IMR-90 (cell line): ENCODE measurements around the gene IGF2BP1. TPM values are rescaled to one million over a fixed set of nuclear protein-coding genes. Genes with fewer than 3 reads are reported as not detected.
A peak's percentile ranks its signal among the peaks of the same experiment; 100 is the strongest.

Experiments used
- ATAC-seq: fragments of 200-7000 bp; cut with Tn5 transposase; 2 replicates; pipeline ENCODE4 v1.9.1; 2020; ENCODE audit warnings: low read depth, mild to moderate bottlenecking, moderate library complexity
- BruUV-seq: library from RNA; stranded (reverse); fragments of 400-500 nt; replicated peaks from 2 replicates; lab custom pipeline; 2021; lab: Mats Ljungman, UMichigan
- CTCF ChIA-PET: fragments of 300-600 bp; formaldehyde crosslinking; extraction: SDS; loops from one replicate; lab custom pipeline; 2021; ENCODE audit warnings: antibody characterized with exemption; lab: Yijun Ruan, JAX
- POLR2A ChIA-PET: fragments of 300-600 bp; sonication (Branson Sonifier 250); formaldehyde crosslinking; loops from one replicate; lab custom pipeline; 2022; ENCODE audit warnings: antibody characterized with exemption; ENCODE audit not compliant: unreplicated experiment; lab: Charles Lee
- DNase-seq: peaks from one replicate; pipeline ENCODE4 v3.0.0; 2013
- H2AFZ ChIP-seq: replicated peaks from 2 replicates; pipeline ENCODE3; 2013; ENCODE audit warnings: low read length, mild to moderate bottlenecking; ENCODE audit not compliant: poor library complexity
- H2AK5ac ChIP-seq: 2 replicates; pipeline ENCODE4 v1.6.1; 2013; ENCODE audit warnings: low read depth, low read length, inconsistent platforms
- H2AK9ac ChIP-seq: replicated peaks from 2 replicates; pipeline ENCODE3; 2013; ENCODE audit warnings: mild to moderate bottlenecking, low read depth, low read length, moderate library complexity; ENCODE audit not compliant: poor library complexity
- H2BK120ac ChIP-seq: 2 replicates; pipeline ENCODE4 v1.6.1; 2013; ENCODE audit warnings: low read depth, low read length, inconsistent platforms
- H2BK15ac ChIP-seq: 3 replicates; pipeline ENCODE4 v1.6.1; 2013; ENCODE audit warnings: low read depth, low read length, inconsistent platforms
- H2BK20ac ChIP-seq: 2 replicates; pipeline ENCODE4 v1.6.1; 2013; ENCODE audit warnings: low read depth, mild to moderate bottlenecking, inconsistent platforms, low read length, moderate library complexity
- H2BK5ac ChIP-seq: 2 replicates; pipeline ENCODE4 v1.6.1; 2013; ENCODE audit warnings: mild to moderate bottlenecking, low read depth, low read length, inconsistent platforms; ENCODE audit not compliant: poor library complexity, severe bottlenecking
- H3K14ac ChIP-seq: replicated peaks from 2 replicates; pipeline ENCODE4 v1.6.1; 2013; ENCODE audit warnings: low read depth, low read length, inconsistent platforms
- H3K18ac ChIP-seq: 2 replicates; pipeline ENCODE4 v1.6.1; 2013; ENCODE audit warnings: low read depth, low read length, control low read depth
- H3K23ac ChIP-seq: 2 replicates; pipeline ENCODE4 v1.6.1; 2013; ENCODE audit warnings: low read depth, low read length, inconsistent platforms
- H3K27ac ChIP-seq: 2 replicates; pipeline ENCODE4 v1.5.1; 2013; ENCODE audit warnings: mild to moderate bottlenecking, control low read depth, low read length; ENCODE audit not compliant: insufficient read depth
- H3K27me3 ChIP-seq: 2 replicates; pipeline ENCODE4 v1.6.1; 2013; ENCODE audit warnings: low read length; ENCODE audit not compliant: control insufficient read depth, insufficient read depth
- H3K36me3 ChIP-seq: 2 replicates; pipeline ENCODE4 v1.6.1; 2013; ENCODE audit warnings: low read length, mixed read lengths; ENCODE audit not compliant: control insufficient read depth, insufficient read depth
- H3K4ac ChIP-seq: 2 replicates; pipeline ENCODE4 v1.6.1; 2013; ENCODE audit warnings: low read depth, low read length, inconsistent platforms
- H3K4me1 ChIP-seq: 2 replicates; pipeline ENCODE4 v1.6.1; 2013; ENCODE audit warnings: low read length, mixed read lengths; ENCODE audit not compliant: control insufficient read depth, insufficient read depth
- H3K4me2 ChIP-seq: 2 replicates; pipeline ENCODE4 v1.6.1; 2013; ENCODE audit warnings: low read depth, mild to moderate bottlenecking, control low read depth, low read length, moderate library complexity
- H3K4me3 ChIP-seq: 2 replicates; pipeline ENCODE4 v1.5.1; 2013; ENCODE audit warnings: low read depth, mild to moderate bottlenecking, control low read depth, low read length, moderate library complexity; ENCODE audit not compliant: insufficient read depth
- H3K56ac ChIP-seq: 2 replicates; pipeline ENCODE4 v1.6.1; 2013; ENCODE audit warnings: low read length, inconsistent platforms; ENCODE audit not compliant: insufficient read depth; ENCODE audit errors: extremely low read depth
- H3K79me1 ChIP-seq, 2 experiments: 2 replicates each; pipeline ENCODE4 v1.6.1; 2013; ENCODE audit warnings: low read length in 2 of 2, inconsistent platforms in 1 of 2, low read depth in 1 of 2
- H3K9ac ChIP-seq: 2 replicates; pipeline ENCODE4 v1.6.1; 2013; ENCODE audit warnings: low read depth, low read length, control low read depth
- H3K9me1 ChIP-seq: 2 replicates; pipeline ENCODE4 v1.6.1; 2013; ENCODE audit warnings: low read length, inconsistent platforms; ENCODE audit not compliant: insufficient read depth
- H3K9me3 ChIP-seq: 2 replicates; pipeline ENCODE4 v1.6.1; 2013; ENCODE audit warnings: low read length; ENCODE audit not compliant: control insufficient read depth, insufficient read depth
- H4K20me1 ChIP-seq: 2 replicates; pipeline ENCODE4 v1.6.1; 2013; ENCODE audit warnings: low read length, inconsistent platforms; ENCODE audit not compliant: insufficient read depth
- H4K5ac ChIP-seq: 2 replicates; pipeline ENCODE4 v1.6.1; 2013; ENCODE audit warnings: mild to moderate bottlenecking, low read depth, low read length, control low read depth
- H4K8ac ChIP-seq, 2 experiments: 2 replicates each; pipeline ENCODE4 v1.6.1; 2013; ENCODE audit warnings: low read depth in 2 of 2, low read length in 2 of 2, control low read depth in 1 of 2, inconsistent platforms in 1 of 2
- H4K91ac ChIP-seq: 2 replicates; pipeline ENCODE4 v1.6.1; 2013; ENCODE audit warnings: low read depth, low read length, inconsistent platforms; ENCODE audit not compliant: insufficient read depth
- BHLHE40 ChIP-seq: fragments of 150-350 bp; IDR thresholded peaks from 2 replicates; pipeline ENCODE4 v1.6.1; 2016; ENCODE audit warnings: mild to moderate bottlenecking, low read depth, low read length
- CHD1 ChIP-seq: IDR thresholded peaks from 2 replicates; pipeline ENCODE4 v1.6.1; 2012; ENCODE audit warnings: low read depth, low read length, improper control_type of control experiment
- MAFK ChIP-seq: IDR thresholded peaks from 2 replicates; pipeline ENCODE4 v1.6.1; 2012; ENCODE audit warnings: low read depth, low read length, improper control_type of control experiment
- POLR2A ChIP-seq: IDR thresholded peaks from 2 replicates; pipeline ENCODE4 v1.6.1; 2012; ENCODE audit warnings: mild to moderate bottlenecking, low read depth, low read length
- RFX5 ChIP-seq: IDR thresholded peaks from 2 replicates; pipeline ENCODE4 v1.8.0; 2012; ENCODE audit warnings: low read depth, mild to moderate bottlenecking, low read length, moderate library complexity
- dilution Hi-C: fragments of 300-500 bp; cut with HindIII; formaldehyde crosslinking; loops from one replicate; pipeline ENCODE4 v1.14.3; 2018; ENCODE audit warnings: low sequenced_read_pairs; ENCODE audit not compliant: unreplicated experiment
- in situ Hi-C: fragments of 300-500 bp; cut with MboI; formaldehyde crosslinking; loops from 3 replicates; pipeline ENCODE4 v1.14.3; 2019; ENCODE audit warnings: low sequenced_read_pairs, inconsistent platforms, mixed read lengths
- intact Hi-C: fragments of 100-400 bp; cut with micrococcal nuclease; formaldehyde crosslinking; loops from 2 replicates; pipeline ENCODE4 v1.10.0; 2022
- polyA plus RNA-seq, 3 experiments: library from polyadenylated mRNA; depleted of rRNA; stranded (reverse); fragments of >200 nt; gene quantifications; 2 replicates each; pipeline ENCODE4 v1.2.3, GENCODE V29; 2012; ENCODE audit warnings: low replicate concordance in 1 of 3
- total RNA-seq: library from RNA; depleted of rRNA; stranded (reverse); fragments of >200 nt; gene quantifications from 2 replicates; pipeline ENCODE4 v1.2.3, GENCODE V29; 2012

The IGF2BP1 gene
- total and polyA plus RNA-seq, 2 of the 4 experiments (the other 2 are of a cell fraction), result 10.2 to 13.1 TPM

DNA sequence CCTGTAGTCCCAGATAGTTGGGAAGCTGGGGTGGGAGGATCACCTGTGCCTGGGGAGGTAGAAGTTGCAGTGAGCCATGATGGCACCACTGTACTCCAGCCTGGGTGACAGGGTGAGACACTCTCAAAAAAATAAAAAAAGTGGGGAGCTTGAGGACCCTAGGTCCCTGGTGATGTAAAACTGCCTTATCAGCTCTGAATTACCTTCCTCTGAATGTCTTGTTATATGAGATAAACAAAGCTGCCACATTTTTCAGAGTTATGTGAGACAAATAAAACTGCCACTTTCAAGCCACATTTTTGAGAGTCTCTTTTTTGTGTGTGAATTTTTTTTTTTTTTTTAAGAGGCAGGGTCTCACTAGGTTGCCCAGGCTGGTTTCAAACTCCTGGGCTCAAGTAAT, 103.4 kb downstream of the IGF2BP1 start:
- Histone ChIP-seq H2BK120ac (peak overlapping the region; percentile 12; the same call in 1 of the 2 replicates), H3K27me3 (no peaks in the 10 kb centered on the region), H3K9ac (no peak overlapping the region), H3K79me1 (no peaks in the 10 kb centered on the region; a peak in 1 of 4 replicates), H3K27ac (no peak overlapping the region), H4K5ac (no peak overlapping the region; the same call in 1 of the 2 replicates), H2BK15ac (no peak overlapping the region), H3K9me1 (peaks cover 22% of the 10 kb centered on the region), H3K4me3 (no peak overlapping the region), H4K8ac (peak overlapping the region in 1 of 2 experiments; percentile 42; a peak in 1 of 4 replicates), H3K36me3 (no peaks in the 10 kb centered on the region), H3K4ac (peak overlapping the region; percentile 66; the same call in 1 of the 2 replicates), H2AFZ (no peak overlapping the region), H3K9me3 (no peaks in the 10 kb centered on the region), H3K14ac (no peak overlapping the region), H4K91ac (peak overlapping the region; percentile 42; the same call in 1 of the 2 replicates), H2BK5ac (peak overlapping the region; percentile 53), H4K20me1 (peaks cover 7% of the 10 kb centered on the region; the same call in 1 of the 2 replicates), H2AK5ac (peak overlapping the region; percentile 73; the same call in 1 of the 2 replicates), H2BK20ac (peak overlapping the region; percentile 39; the same call in 1 of the 2 replicates), H3K56ac (no peak overlapping the region), H3K23ac (no peak overlapping the region), H3K4me2 (no peak overlapping the region), H3K4me1 (peaks cover 17% of the 10 kb centered on the region), H3K18ac (peak overlapping the region; percentile 53; the same call in 1 of the 2 replicates), H2AK9ac (no peak overlapping the region)
- no peak for ATAC-seq
- CTCF ChIA-PET, result no interaction called here
- DNase-seq, result no peak
- POLR2A ChIA-PET, result interaction anchor here (0.6 kb wide), 1 partner anchor 43 kb away, joined by 3 read pairs; no protein-coding TSS in a partner anchor
- dilution Hi-C loops (no loop called here), in situ Hi-C loops (no loop called here), intact Hi-C loops (no loop called here)
- BruUV-seq, result no TSS peak
- TF ChIP-seq MAFK, result no peak
- TF ChIP-seq CHD1, result no peak
- TF ChIP-seq RFX5, result no peak
- TF ChIP-seq BHLHE40, result no peak
- no peak for TF ChIP-seq POLR2A
